Coronary artery (tissue), 2 donors: Measurements from ENCODE around the gene OR6S1.
"Not testable (repeated sequence)": the region's sequence is repeated elsewhere in the genome, so short reads cannot be mapped to it uniquely, and the experiment has no call there.

Experiments
- DNase-seq: peaks from one replicate; pipeline ENCODE4 v3.0.0-alpha.2; 2017; ENCODE audit warnings: low spot score
- H3K27ac ChIP-seq, 2 donors: fragments of 200-600 bp; sonication (generic); one replicate each; pipeline ENCODE4 v1.5.1; 2016 to 2019
- H3K4me3 ChIP-seq: fragments of 200-600 bp; sonication (generic); 2 replicates; pipeline ENCODE4 v1.5.1; 2016; ENCODE audit warnings: mild to moderate bottlenecking, moderate library complexity
- TF ChIP-seq, protein P1 (sequence below): fragments of 200-600 bp; sonication (generic); IDR thresholded peaks from one replicate; pipeline ENCODE4 v1.5.1; 2019; ENCODE audit warnings: antibody characterized with exemption

OR6S1 gene

GRCh38 chr14:20606190-20606901 is 35.1 kb downstream of the OR6S1 start:
- no peak overlapping the region for H3K27ac ChIP-seq
- DNase-seq = no peak
- TF ChIP-seq, protein P1, sequence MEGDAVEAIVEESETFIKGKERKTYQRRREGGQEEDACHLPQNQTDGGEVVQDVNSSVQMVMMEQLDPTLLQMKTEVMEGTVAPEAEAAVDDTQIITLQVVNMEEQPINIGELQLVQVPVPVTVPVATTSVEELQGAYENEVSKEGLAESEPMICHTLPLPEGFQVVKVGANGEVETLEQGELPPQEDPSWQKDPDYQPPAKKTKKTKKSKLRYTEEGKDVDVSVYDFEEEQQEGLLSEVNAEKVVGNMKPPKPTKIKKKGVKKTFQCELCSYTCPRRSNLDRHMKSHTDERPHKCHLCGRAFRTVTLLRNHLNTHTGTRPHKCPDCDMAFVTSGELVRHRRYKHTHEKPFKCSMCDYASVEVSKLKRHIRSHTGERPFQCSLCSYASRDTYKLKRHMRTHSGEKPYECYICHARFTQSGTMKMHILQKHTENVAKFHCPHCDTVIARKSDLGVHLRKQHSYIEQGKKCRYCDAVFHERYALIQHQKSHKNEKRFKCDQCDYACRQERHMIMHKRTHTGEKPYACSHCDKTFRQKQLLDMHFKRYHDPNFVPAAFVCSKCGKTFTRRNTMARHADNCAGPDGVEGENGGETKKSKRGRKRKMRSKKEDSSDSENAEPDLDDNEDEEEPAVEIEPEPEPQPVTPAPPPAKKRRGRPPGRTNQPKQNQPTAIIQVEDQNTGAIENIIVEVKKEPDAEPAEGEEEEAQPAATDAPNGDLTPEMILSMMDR = no peak
- no peak overlapping the region for H3K4me3 ChIP-seq

- Histone ChIP-seq H3K4me3 (no peak overlapping the region), H3K27ac (no peak overlapping the region)
- no peak for DNase-seq
- TF ChIP-seq, protein P1 = no peak
Measured at GRCh38 chr14:20603813-20604690, 37.4 kb downstream of the OR6S1 start.

GRCh38 chr14:20602583-20602982 is 38.9 kb downstream of the OR6S1 start:
- DNase-seq = no peak

GRCh38 chr14:20601522-20601921 is 40.0 kb downstream of the OR6S1 start:
- Histone ChIP-seq H3K4me3 (no peak overlapping the region), H3K27ac (no peak overlapping the region)
- TF ChIP-seq, protein P1 = no peak
- no peak for DNase-seq

More at GRCh38 chr14:20602583-20602982, 38.9 kb downstream of the OR6S1 start:
- H3K4me3 ChIP-seq = no peak overlapping the region
- H3K27ac ChIP-seq = no peak overlapping the region
- TF ChIP-seq, protein P1 = no peak

GRCh38 chr14:20597108-20597507 is 44.4 kb downstream of the OR6S1 start:
- TF ChIP-seq, protein P1 = no peak
- no peak for DNase-seq
- no peak overlapping the region for H3K27ac ChIP-seq
- H3K4me3 ChIP-seq = no peak overlapping the region

- not testable (repeated sequence) for DNase-seq, H3K27ac ChIP-seq, H3K4me3 ChIP-seq
Measured at GRCh38 chr14:20595726-20596125, 45.8 kb downstream of the OR6S1 start.

GRCh38 chr14:20592574-20592973 is 48.9 kb downstream of the OR6S1 start:
- DNase-seq = no peak
- TF ChIP-seq, protein P1 = no peak
- H3K4me3 ChIP-seq = no peak overlapping the region
- no peak overlapping the region for H3K27ac ChIP-seq
